HepG2 (cell line): ENCODE data around the gene WNK4. TPM values are rescaled to one million over a fixed set of nuclear protein-coding genes. Genes with fewer than 3 reads are reported as not detected.

ENCODE experiments used
- BATF2 ChIP-seq: sonication (generic); formaldehyde crosslinking; IDR thresholded peaks from 2 replicates; pipeline ENCODE4 v1.8.0; 2022; ENCODE audit warnings: mild to moderate bottlenecking, missing genetic modification reagents, moderate library complexity
- BCL3 ChIP-seq: sonication (generic); formaldehyde crosslinking; IDR thresholded peaks from 2 replicates; pipeline ENCODE4 v1.5.1; 2020; ENCODE audit warnings: mild to moderate bottlenecking, missing genetic modification reagents, moderate library complexity
- CCAR2 ChIP-seq: fragments of 200-400 bp; formaldehyde crosslinking; optimal IDR thresholded peaks from 2 replicates; pipeline ENCODE3; 2018; ENCODE audit warnings: low read depth, mild to moderate bottlenecking, low read length, moderate library complexity
- GATAD1 ChIP-seq: IDR thresholded peaks from 2 replicates; pipeline ENCODE4 v1.6.1; 2016; ENCODE audit warnings: missing genetic modification reagents, missing compliant biosample characterization
- GATAD2A ChIP-seq: IDR thresholded peaks from 2 replicates; pipeline ENCODE4 v1.6.1; 2016
- HDAC1 ChIP-seq: sonication (generic); formaldehyde crosslinking; IDR thresholded peaks from 2 replicates; pipeline ENCODE4 v1.5.1; 2020; ENCODE audit warnings: mild to moderate bottlenecking, missing genetic modification reagents
- HNF4A ChIP-seq: sonication (generic); formaldehyde crosslinking; IDR thresholded peaks from 2 replicates; pipeline ENCODE4 v1.4.0; 2020; ENCODE audit warnings: missing genetic modification reagents
- MAX ChIP-seq: IDR thresholded peaks from 2 replicates; pipeline ENCODE4 v1.6.1; 2012; ENCODE audit warnings: inconsistent platforms
- RXRA ChIP-seq: sonication (generic); formaldehyde crosslinking; IDR thresholded peaks from 2 replicates; pipeline ENCODE4 v1.5.1; 2020; ENCODE audit warnings: missing genetic modification reagents
- SAFB2 ChIP-seq: sonication (generic); formaldehyde crosslinking; IDR thresholded peaks from 2 replicates; pipeline ENCODE4 v1.5.1; 2020; ENCODE audit warnings: missing genetic modification reagents, low read depth, mild to moderate bottlenecking, borderline replicate concordance
- SALL1 ChIP-seq: sonication (generic); formaldehyde crosslinking; IDR thresholded peaks from 2 replicates; pipeline ENCODE4 v1.8.0; 2022; ENCODE audit warnings: mild to moderate bottlenecking, missing genetic modification reagents
- SAP130 ChIP-seq: IDR thresholded peaks from 2 replicates; pipeline ENCODE4 v1.6.1; 2016; ENCODE audit warnings: low read depth
- SMAD3 ChIP-seq: sonication (generic); formaldehyde crosslinking; IDR thresholded peaks from 2 replicates; pipeline ENCODE4 v1.4.0; 2020; ENCODE audit warnings: missing genetic modification reagents
- TCF12 ChIP-seq, 2 experiments: fragments of 450-650 bp in 1 of 2; sonication (generic) in 1 of 2; formaldehyde crosslinking in 1 of 2; IDR thresholded peaks; 2 replicates each; pipeline versions ENCODE4 v1.6.1 to v1.8.0; 2017 to 2022; ENCODE audit warnings: antibody characterized with exemption in 1 of 2, mild to moderate bottlenecking in 1 of 2, missing genetic modification reagents in 1 of 2, moderate library complexity in 1 of 2
- TERF1 ChIP-seq: sonication (generic); formaldehyde crosslinking; IDR thresholded peaks from 2 replicates; pipeline ENCODE4 v1.8.0; 2022; ENCODE audit warnings: mild to moderate bottlenecking, missing genetic modification reagents, moderate library complexity
- THYN1 ChIP-seq: sonication (generic); formaldehyde crosslinking; IDR thresholded peaks from 2 replicates; pipeline ENCODE4 v1.8.1; 2023; ENCODE audit warnings: low read depth, mild to moderate bottlenecking, moderate library complexity, missing genetic modification reagents, borderline replicate concordance
- ZNF10 ChIP-seq: sonication (generic); formaldehyde crosslinking; IDR thresholded peaks from 2 replicates; pipeline ENCODE4 v1.4.0; 2020; ENCODE audit warnings: mild to moderate bottlenecking, low read depth, missing genetic modification reagents, borderline replicate concordance
- ZNF281 ChIP-seq: sonication (generic); formaldehyde crosslinking; IDR thresholded peaks from 2 replicates; pipeline ENCODE4 v1.4.0; 2020; ENCODE audit warnings: missing genetic modification reagents, borderline replicate concordance
- ZNF326 ChIP-seq: sonication (generic); formaldehyde crosslinking; IDR thresholded peaks from 2 replicates; pipeline ENCODE4 v1.4.0; 2020; ENCODE audit warnings: missing genetic modification reagents, borderline replicate concordance
- ZNF740 ChIP-seq: sonication (generic); formaldehyde crosslinking; IDR thresholded peaks from 2 replicates; pipeline ENCODE4 v1.4.0; 2020; ENCODE audit warnings: missing genetic modification reagents
- ZNF773 ChIP-seq: sonication (generic); formaldehyde crosslinking; IDR thresholded peaks from 2 replicates; pipeline ENCODE4 v1.4.0; 2020; ENCODE audit warnings: missing genetic modification reagents, borderline replicate concordance
- polyA plus RNA-seq, 8 experiments: library from polyadenylated mRNA; depleted of rRNA in 3 of 8; stranded (reverse) in 7 of 8; unstranded in 1 of 8; fragments of >200 nt; fragmentation: Illumina TruSeq in 4 of 8; extraction: Trizol in 4 of 8; gene quantifications; 2 replicates each; pipeline versions ENCODE4 v1.2.1 to v1.2.3, GENCODE V29; 2011 to 2016; ENCODE audit warnings: low read depth in 4 of 8, missing spikeins in 1 of 8, mixed read lengths in 1 of 8; ENCODE audit not compliant: insufficient read depth in 1 of 8
- total RNA-seq, 5 experiments: library from RNA; depleted of rRNA; stranded (reverse); fragments of >200 nt; fragmentation: Illumina TruSeq; extraction: Trizol; gene quantifications; 2 replicates each; pipeline ENCODE4 v1.2.3, GENCODE V29; 2016; ENCODE audit warnings: low read depth in 1 of 5

WNK4 gene
- total and polyA plus RNA-seq, 2 of the 13 experiments (the other 11 are each of a cell fraction or from before 2014, with no cell fraction given): 2.7 to 13.7 TPM

GRCh38 chr17:42832934-42833766 is 52.7 kb downstream of the WNK4 start, which contains the start of gene PSME3 (continued):
- TF ChIP-seq ZNF773 (CRISPR knock-in tag) (peak; percentile 24; the same call in 1 of the 2 replicates), THYN1 (CRISPR knock-in tag) (peak; percentile 32; the same call in 1 of the 2 replicates), RXRA (CRISPR knock-in tag) (peak; percentile 91), TCF12 (IDR thresholded peaks at IDR 0.05) (no peak), TCF12 (CRISPR knock-in tag; IDR thresholded peaks at IDR 0.05) (no peak), TERF1 (CRISPR knock-in tag) (no peak), GATAD2A (CRISPR knock-in tag) (peak; percentile 66; the same call in 1 of the 2 replicates), BCL3 (CRISPR knock-in tag) (peak; percentile 89), CCAR2 (no peak), BATF2 (CRISPR knock-in tag) (peak; percentile 81; the same call in 1 of the 2 replicates), GATAD1 (CRISPR knock-in tag) (peak; percentile 99), ZNF326 (0 out of 2 replicates have a peak, but pooled peaks have one; percentile 14), SALL1 (peak; percentile 96), ZNF281 (CRISPR knock-in tag) (0 out of 2 replicates have a peak, but pooled peaks have one; percentile 29), SAP130 (CRISPR knock-in tag) (peak; percentile 99), MAX (peak; percentile 100), HDAC1 (CRISPR knock-in tag) (peak; percentile 100), SAFB2 (peak; percentile 78; the same call in 1 of the 2 replicates), ZNF740 (no peak), HNF4A (CRISPR knock-in tag) (peak; percentile 17), SMAD3 (CRISPR knock-in tag) (peak; percentile 84; the same call in 1 of the 2 replicates), ZNF10 (no peak)
